GM18909 (cell line): Measurements from ENCODE around the gene GTF3C2.
"Not testable (repeated sequence)": the region's sequence is repeated elsewhere in the genome, so short reads cannot be mapped to it uniquely, and the experiment has no call there.

Source experiments
- ATAC-seq: cut with Tn5 transposase; IDR thresholded peaks from one replicate; pipeline ENCODE4 v1.9.1; 2021; ENCODE audit warnings: mild to moderate bottlenecking; ENCODE audit not compliant: unreplicated experiment, poor library complexity

GTF3C2 gene

DNA sequence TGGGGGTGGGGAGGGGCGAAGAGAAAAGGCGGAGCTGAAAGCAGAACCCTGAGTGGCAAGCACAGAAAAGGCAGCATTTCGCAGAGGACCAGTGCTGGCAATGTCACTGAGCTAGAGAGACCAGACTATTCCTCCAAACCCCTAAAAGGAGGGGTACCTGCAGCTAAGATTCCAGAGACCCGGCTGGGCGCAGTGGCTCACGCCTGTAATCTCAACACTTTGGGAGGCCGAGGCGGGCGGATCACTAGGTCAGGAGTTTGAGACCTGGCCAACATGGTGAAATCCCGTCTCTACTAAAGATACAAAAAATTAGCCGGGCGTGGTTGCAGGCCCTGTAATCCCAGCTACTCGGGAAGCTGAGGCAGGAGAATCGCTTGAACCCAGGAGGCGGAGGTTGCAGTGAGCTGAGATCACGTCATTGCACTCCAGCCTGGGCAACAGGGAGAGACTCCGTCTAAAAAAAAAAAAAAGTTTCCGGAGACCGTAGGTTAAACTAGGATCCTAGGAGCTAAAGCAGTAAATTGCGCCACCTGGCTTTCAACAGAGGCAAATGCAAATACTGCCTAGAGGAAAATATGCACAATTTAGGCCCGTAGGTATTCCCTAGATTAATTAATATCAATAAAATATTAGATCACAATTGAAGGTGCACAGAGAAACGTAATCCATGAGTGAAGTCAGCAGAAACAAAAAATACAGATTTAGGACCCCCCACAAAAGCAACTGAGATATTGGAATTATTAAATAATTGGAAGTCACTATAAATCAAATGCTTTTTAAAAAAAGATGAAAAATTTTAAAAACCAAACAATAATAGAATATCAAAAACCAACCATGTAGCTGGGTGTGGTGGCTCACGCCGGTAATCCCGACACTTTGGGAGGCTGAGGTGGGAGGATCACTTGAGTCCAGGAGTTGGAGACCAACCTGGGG, 53.2 kb downstream of the GTF3C2 start:
- ATAC-seq: no peak

GRCh38 chr2:27300606-27301005, 56.0 kb downstream of the GTF3C2 start:
- ATAC-seq: not testable (repeated sequence)

DNA sequence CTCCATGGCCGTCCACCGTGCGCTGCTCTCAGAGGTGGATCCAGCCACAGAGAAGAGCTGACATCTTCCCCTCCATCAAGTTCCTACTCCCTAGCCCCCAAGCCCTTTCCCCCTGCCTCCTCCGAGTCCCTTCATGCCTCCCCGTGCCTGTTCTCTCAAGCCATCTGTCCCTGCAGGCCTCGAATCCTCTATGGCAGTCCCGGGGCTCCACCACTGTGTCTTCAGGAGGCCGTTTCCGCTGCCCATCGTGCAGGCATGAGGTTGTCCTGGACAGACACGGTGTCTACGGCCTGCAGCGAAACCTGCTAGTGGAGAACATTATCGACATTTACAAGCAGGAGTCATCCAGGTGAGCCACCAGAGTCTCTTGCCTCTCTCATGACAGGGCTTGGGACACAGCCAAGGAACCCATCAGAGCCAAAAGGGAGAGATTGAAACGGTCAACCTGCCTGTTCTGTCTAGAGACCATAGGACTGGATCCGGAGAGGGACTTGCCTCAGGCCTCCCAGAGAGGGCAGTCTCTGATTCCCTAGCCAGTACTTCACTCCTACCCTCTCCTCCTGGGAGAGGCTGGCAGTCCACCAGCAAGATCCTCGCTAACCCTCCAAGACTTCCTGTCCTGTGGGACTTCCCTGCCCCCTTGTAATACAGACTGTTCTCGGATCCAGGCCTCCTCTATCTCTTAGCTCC, 58.0 kb downstream of the GTF3C2 start:
- ATAC-seq: no peak

DNA sequence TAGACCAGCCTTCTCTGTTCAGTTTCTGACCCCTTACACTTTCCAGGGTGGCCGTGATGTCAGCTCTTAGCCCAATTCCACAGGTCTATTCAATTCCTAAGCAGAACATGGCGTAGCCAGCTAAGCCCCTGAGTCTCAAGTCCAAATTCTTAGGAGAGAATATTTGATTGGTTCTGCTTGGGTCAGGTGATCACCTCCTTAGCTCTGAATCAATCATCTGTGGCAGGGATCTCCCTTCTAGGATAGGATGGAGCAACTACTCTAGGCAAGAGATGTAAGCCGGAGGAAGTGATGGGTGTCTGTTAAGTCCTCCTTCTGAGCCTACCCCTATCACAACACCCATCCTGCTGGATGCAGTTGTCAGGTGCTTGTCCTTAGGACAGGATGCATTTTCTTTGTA, 59.4 kb downstream of the GTF3C2 start:
- no peak for ATAC-seq

GRCh38 chr2:27296481-27296880, 60.1 kb downstream of the GTF3C2 start:
- no peak for ATAC-seq

- ATAC-seq: no peak
These were observed 61.6 kb downstream of the GTF3C2 start for GRCh38 chr2:27294928-27295327.

DNA sequence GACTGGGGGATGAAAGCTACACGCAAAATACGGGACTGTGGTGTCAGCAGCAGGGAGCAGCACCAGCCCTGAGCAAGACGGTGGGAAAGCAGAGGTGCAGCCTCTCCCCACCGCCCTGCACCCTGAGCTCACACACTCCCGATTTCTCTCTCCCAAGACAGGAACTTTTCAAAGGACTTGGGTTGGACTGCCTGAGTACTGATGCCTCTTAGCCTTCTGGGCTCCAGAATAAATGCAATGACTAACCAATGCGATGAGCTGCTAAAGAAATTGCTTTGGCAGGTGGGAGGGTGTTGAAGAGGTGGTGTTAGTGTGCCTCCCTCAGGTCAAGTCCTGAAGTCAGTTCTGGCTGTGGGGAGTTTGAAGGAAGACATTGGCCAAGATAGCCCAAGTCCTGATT, 64.7 kb downstream of the GTF3C2 start:
- ATAC-seq: no peak

DNA sequence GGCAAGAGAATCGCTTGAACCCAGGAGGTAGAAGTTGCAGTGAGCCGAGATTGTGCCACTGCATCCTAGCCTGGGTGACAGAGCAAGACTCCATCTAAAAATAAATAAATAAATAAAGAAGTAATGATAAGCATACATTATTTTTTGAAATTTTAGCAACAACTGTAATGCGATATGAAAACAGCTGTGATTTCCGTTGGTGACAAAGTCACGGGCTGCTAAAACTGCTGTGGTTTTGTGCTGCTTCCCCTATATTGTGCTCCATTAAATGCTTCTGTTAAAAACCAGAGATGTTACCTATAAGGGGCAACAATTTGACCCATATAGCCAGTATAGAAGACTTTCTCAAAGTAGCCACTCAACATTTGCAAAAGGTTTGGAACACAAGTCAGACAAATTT, 66.0 kb downstream of the GTF3C2 start:
- no peak for ATAC-seq

DNA sequence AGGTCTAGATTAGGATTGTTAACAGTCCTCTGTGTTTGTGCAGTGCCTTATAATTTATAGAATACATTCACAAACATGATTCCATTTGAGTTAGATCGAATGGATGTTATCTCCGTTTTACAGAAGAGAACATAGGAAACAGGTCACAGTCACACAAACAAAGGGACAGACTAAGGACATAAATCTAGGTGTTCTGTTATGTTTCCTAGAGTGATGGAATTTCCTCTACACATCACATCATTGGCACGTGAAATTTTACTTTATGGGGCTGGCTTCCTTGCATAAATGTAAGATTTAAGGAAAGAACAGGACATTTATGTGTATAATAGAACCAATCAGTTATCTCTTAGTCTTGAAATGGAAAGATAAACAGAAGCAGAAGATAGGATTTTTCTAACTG, 68.0 kb downstream of the GTF3C2 start:
- no peak for ATAC-seq

DNA sequence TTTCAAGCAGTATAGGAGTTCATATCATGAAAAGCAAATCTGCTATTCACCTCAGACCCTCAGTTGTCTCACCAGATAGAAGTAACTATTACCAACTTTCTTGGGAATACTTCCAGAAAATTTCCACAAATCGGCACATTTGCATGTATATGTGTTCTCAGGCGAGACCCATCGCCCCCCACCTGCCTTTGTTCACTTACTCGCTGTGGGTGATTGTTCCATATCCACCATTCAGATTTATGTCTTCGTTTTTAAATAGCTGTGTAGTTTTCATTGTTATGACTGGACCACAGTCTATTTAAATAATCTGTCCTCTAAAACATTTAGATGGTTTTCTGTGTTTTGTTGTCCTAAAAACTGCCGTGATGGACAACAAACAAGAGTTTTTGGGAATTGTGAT, 71.1 kb downstream of the GTF3C2 start:
- no peak for ATAC-seq

- ATAC-seq: no peak
These were observed 71.6 kb downstream of the GTF3C2 start for GRCh38 chr2:27284996-27285395.

GRCh38 chr2:27282892-27283291, 73.7 kb downstream of the GTF3C2 start:
- ATAC-seq: no peak

DNA sequence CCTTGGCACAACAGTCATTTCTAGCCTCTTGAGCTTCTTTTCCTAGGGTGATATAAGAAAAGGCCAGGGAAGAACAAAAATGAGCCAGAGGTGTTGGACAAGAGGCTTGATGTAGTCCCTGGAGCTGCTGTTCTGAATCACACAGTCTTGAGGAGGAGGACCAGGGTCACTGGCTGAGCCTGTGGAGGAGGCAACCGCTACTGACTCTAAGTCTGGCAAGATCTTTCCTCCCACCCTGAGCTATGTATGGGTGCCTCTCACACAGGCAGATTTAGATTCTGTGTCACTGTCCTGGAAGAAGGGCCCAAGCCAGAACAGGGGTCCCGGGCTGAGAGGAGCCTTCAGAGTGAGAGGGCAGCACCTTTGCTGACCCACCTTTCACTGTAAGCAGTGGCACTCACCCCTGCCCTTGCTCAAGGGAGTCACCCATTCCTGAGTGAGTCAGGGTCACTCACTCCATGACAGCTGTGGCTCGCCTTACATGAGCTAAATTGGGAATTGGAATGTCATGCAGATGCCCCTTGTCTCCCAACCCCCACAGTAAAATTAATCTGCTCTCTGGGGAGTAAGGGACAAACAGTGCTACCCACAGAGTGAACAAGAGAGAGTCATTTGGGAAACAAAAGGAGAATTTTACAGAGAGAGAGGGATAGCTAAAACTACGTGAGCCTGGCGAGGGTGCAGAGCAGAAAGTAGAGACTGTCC, 74.6 kb downstream of the GTF3C2 start, which contains the start of gene TRIM54:
TSS of gene TRIM54 (plus strand) at position 575 of the 705 bp plus-strand sequence. CDS start 303 bp downstream, outside the sequence.
- no peak for ATAC-seq

DNA sequence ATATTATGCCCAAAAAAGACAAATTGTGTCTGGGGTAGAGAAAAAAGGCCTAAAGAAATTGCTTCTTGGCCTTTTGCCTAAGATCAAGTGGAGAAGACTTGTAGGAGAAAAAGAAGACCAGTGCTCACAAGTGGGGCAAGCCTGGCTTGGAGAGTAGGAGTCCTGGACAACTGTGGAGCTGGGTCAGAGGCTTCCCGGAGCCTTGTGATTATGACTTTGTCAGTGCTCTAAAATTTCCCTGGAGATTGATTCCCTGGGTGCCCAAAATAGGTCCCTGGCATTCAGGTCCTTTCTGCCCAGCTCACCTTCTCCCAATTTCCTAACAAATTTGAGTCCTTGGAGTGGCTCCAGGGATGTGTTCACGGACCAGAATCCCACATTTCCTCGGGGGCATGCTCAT, 75.1 kb downstream of the GTF3C2 start:
- ATAC-seq: no peak

- no peak for ATAC-seq
These were observed 75.7 kb downstream of the GTF3C2 start for GRCh38 chr2:27280826-27281225.

DNA sequence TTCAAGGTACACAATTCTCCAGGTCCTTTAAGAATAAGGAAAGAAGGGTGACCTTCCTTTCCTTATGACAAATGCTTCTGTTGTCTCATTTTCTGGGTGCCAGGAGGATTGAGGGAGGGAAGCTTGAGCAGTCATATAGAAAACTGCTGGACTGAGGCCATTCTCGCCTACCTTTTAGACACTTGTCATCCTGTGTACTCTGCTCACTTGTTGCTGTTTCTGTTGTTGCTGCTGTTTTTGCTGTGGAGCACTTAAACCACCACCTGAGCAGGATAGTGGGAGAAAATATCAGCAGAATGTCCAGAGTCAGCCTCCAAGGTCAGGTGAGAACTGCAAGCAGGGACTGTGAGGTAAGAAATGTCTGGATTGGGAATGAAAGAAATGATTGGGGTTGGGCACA, 78.6 kb downstream of the GTF3C2 start:
- no peak for ATAC-seq
